BE2C (cell line): ENCODE data around the gene SMAD7.

ENCODE experiments used
- DNase-seq: peaks from one replicate; pipeline ENCODE4 v3.0.0-alpha.2; 2020
- H3K27me3 ChIP-seq: fragments of 250-450 bp; sonication (Bioruptor Pico); 2 replicates; pipeline ENCODE4 v1.5.1; 2020; ENCODE audit warnings: mild to moderate bottlenecking
- H3K36me3 ChIP-seq: fragments of 250-450 bp; sonication (Bioruptor Pico); 2 replicates; pipeline ENCODE4 v1.5.1; 2020; ENCODE audit warnings: mild to moderate bottlenecking
- H3K4me1 ChIP-seq: fragments of 250-450 bp; sonication (Bioruptor Pico); 2 replicates; pipeline ENCODE4 v1.5.1; 2020
- H3K4me3 ChIP-seq: 2 replicates; pipeline ENCODE4 v1.5.1; 2011; ENCODE audit warnings: low read depth, low read length
- H3K9me3 ChIP-seq: fragments of 250-450 bp; sonication (Bioruptor Pico); 2 replicates; pipeline ENCODE4 v1.5.1; 2020
- TF ChIP-seq, protein P1 (sequence below): IDR thresholded peaks from 2 replicates; pipeline ENCODE4 v1.5.1; 2012; ENCODE audit warnings: mild to moderate bottlenecking, low read depth, low read length

The SMAD7 gene

GRCh38 chr18:48963586-48964470 lies 13.1 kb upstream of the SMAD7 start:
- Histone ChIP-seq H3K27me3 (no peaks in the 10 kb centered on the region), H3K36me3 (no peaks in the 10 kb centered on the region), H3K4me1 (no peaks in the 10 kb centered on the region), H3K9me3 (no peaks in the 10 kb centered on the region), H3K4me3 (no peak overlapping the region)
- TF ChIP-seq, protein P1, sequence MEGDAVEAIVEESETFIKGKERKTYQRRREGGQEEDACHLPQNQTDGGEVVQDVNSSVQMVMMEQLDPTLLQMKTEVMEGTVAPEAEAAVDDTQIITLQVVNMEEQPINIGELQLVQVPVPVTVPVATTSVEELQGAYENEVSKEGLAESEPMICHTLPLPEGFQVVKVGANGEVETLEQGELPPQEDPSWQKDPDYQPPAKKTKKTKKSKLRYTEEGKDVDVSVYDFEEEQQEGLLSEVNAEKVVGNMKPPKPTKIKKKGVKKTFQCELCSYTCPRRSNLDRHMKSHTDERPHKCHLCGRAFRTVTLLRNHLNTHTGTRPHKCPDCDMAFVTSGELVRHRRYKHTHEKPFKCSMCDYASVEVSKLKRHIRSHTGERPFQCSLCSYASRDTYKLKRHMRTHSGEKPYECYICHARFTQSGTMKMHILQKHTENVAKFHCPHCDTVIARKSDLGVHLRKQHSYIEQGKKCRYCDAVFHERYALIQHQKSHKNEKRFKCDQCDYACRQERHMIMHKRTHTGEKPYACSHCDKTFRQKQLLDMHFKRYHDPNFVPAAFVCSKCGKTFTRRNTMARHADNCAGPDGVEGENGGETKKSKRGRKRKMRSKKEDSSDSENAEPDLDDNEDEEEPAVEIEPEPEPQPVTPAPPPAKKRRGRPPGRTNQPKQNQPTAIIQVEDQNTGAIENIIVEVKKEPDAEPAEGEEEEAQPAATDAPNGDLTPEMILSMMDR = no peak
- DNase-seq = no peak

DNA sequence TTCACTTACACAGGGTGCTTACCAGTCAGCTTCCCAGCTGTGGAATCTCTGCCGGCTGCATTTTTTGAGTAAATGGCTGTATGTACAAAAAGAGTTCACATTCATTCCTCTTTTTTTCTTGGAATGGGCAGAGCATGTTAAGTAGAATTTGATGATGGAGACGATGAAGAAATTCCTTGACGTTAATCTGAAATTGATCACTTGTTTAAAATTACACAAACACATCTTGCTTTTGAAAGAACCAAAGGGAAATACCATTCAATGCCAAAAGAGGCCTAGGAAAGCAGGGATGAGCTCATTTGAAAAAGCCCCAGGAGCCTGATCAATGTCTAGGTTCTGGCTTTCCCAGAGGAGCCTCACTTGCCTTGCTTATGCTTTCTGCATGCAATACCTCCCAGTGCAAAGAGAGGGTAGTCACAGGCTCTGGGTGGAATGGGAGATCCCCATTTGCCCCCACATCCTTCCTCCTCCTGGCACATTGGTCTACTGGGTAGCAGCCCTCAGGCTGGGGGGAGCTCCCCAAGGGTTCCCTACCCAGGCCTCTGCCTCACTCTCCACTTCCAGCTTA lies 12.3 kb upstream of the SMAD7 start:
- Histone ChIP-seq H3K36me3 (no peaks in the 10 kb centered on the region), H3K4me3 (no peak overlapping the region), H3K27me3 (no peaks in the 10 kb centered on the region), H3K4me1 (no peaks in the 10 kb centered on the region), H3K9me3 (no peaks in the 10 kb centered on the region)
- TF ChIP-seq, protein P1 = no peak
- DNase-seq = no peak

DNA sequence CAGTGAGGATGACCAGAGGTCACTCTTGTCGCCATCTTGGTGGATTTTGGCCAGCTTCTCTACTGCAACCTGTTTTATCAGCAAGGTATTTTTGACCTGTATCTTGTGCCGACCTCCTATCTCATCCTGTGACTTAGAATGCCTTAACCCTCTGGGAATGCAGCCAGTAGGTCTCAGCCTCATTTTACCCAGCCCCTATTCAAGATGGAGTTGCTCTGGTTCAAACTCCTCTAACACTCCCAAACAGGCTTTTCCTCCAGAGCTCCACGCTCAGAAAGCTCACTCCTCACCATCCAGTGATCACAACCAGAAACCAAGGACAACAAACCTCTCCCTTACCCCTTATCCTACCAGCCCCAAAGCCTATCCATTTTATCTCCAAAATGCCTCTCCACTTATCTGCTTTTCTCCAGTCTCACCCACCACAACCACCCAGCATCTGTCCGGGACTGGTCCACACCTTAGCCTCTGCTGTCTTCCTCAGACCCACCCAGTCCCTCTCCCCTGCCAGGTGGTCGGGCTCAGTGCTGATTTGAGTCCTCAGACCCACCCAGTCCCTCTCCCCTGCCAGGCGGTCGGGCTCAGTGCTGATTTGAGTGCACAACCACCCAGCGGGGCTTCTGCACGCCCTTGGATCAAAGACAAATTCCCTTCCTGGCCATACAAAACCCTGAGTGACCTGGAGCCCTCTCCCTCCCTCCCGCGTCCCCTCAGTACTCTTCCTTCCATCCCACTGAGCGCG lies 11.7 kb upstream of the SMAD7 start:
- DNase-seq = no peak
- no peaks in the 10 kb centered on the region for H3K4me1 ChIP-seq
- H3K4me3 ChIP-seq = no peak overlapping the region
- H3K27me3 ChIP-seq = no peaks in the 10 kb centered on the region
- TF ChIP-seq, protein P1 = no peak
- H3K9me3 ChIP-seq = no peaks in the 10 kb centered on the region
- H3K36me3 ChIP-seq = no peaks in the 10 kb centered on the region

- Histone ChIP-seq H3K4me3 (no peak overlapping the region), H3K36me3 (no peaks in the 10 kb centered on the region), H3K27me3 (no peaks in the 10 kb centered on the region), H3K9me3 (no peaks in the 10 kb centered on the region), H3K4me1 (no peaks in the 10 kb centered on the region)
- no peak for DNase-seq
- TF ChIP-seq, protein P1 = no peak
These were observed 10.8 kb upstream of the SMAD7 start for GRCh38 chr18:48961547-48961946.

GRCh38 chr18:48959921-48960920 lies 9.5 kb upstream of the SMAD7 start:
- DNase-seq = no peak
- TF ChIP-seq, protein P1 = no peak
- Histone ChIP-seq H3K36me3 (no peaks in the 10 kb centered on the region), H3K4me3 (no peak overlapping the region), H3K9me3 (no peaks in the 10 kb centered on the region), H3K4me1 (no peaks in the 10 kb centered on the region), H3K27me3 (no peaks in the 10 kb centered on the region)
